GM21526 (cell line): ENCODE data around the gene RSBN1L.
A peak's percentile ranks its signal among the peaks of the same experiment; 100 is the strongest.

ENCODE experiments used
- ATAC-seq: cut with Tn5 transposase; IDR thresholded peaks from one replicate; pipeline ENCODE4 v1.9.1; 2021; ENCODE audit warnings: moderate library complexity; ENCODE audit not compliant: unreplicated experiment, low FRiP score

The RSBN1L gene

GRCh38 chr7:77727936-77728701 is 31.9 kb downstream of the RSBN1L start:
- no peak for ATAC-seq

- ATAC-seq: no peak
These were observed 33.5 kb downstream of the RSBN1L start for GRCh38 chr7:77729574-77730348.

- ATAC-seq: no peak
These were observed 35.5 kb downstream of the RSBN1L start for GRCh38 chr7:77731716-77732115.

DNA sequence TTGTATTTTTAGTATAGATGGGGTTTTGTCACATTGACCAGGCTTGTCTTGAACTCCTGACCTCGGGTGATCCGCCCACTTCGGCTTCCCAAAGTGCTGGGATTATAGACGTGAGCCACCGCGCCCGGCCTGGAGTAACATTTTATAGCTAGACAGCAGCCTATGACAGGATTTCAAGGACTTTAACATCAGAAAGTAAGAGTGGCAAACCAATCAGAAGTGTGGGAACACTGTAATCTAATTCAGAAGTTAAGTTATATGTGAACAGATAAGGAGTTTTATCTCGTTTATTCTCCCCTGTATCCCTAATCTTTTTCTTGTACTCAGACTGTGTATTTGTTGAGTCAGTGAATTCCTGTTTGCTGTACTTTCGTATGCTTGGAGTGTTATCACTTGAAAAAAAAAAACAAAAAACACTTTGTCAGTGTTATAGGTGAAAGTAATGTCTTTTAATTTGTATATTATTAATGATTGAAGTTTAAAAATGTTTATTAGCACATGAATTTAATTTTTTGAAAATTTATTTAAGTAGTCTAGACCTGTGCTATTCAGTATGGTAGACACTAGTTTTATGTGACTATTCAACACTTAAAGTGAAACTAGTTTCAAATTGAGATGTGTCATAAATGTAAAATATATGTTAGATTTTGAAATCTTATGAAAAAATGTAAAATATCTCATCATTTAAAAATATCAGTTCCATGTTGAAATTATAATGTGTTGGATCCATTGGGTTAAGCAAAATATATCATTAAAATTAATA is 38.6 kb downstream of the RSBN1L start:
- ATAC-seq: no peak

DNA sequence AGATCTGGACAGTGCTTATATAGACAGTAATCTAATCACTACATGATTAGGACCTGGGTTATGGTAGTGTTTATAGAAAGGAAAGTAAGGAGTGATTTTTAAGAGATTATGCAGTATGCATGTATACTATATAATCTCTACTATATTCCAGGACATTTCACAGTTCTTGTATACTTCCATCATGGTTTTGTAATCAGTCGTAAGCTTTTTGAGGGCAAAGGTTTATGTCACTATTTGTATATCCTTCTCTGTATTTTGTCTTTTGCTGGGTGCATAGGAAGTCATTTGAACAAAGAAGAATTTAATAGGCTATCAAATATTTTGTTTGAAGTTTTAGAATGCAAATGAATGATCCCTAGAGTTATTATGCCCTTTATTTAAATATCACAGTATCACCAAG is 39.2 kb downstream of the RSBN1L start:
- no peak for ATAC-seq

DNA sequence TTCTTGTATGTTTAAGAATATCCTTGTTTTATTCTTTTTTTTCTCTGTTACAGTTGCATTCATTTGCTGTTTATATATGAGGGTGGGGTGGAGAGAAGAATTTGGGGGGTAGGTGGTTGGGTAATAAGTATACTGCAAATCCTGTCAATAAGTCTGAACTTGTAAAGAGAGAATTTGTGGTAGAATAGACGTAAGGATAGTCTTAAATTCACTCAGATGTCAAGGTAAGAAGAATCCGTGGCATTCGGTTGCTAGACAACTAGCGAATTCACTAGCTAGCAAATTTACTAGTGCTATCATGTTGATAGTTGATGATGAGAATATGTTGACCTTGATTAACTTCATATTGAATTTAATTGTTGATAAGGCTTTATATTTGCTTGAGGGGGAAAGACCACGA is 40.7 kb downstream of the RSBN1L start:
- ATAC-seq: no peak

DNA sequence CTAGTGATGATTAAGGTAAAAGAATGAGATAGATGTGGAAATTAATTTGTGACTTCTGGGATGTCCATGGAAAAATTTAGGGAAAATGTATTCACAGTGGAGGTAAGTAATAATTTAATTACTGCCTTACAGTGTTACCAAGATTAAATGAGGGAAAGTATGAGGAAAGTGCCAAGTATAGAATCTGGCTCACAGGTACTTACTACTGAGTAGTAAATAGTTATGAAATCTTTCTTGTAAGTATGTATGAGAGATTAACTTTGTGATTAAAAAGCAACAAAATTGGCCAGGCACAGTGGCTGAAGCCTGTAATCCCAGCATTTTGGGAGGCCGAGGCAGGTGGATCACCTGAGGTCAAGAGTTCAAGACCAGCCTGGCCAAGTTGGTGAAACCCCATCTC is 42.1 kb downstream of the RSBN1L start:
- no peak for ATAC-seq

DNA sequence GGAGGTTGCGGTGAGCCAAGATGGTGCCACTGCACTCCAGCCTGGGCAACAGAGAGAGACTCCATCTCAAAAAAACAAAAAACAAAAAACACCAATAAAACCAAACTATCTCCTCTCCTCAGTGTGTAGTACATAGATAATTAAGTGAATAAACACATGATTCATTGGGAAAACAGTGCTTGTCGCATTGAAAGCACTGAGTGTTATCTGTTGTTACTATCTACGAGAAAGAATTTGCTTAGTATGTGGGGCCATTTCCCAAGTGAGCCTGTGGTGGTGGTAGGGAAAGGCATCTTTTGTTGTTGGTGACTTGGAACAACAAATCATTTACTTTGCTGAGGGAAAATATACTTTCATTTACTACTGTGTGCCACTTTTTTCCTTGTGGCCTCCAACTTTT is 42.6 kb downstream of the RSBN1L start:
- ATAC-seq: no peak

GRCh38 chr7:77740257-77740656 is 44.0 kb downstream of the RSBN1L start:
- ATAC-seq: no peak

GRCh38 chr7:77743518-77743917 is 47.3 kb downstream of the RSBN1L start:
- ATAC-seq: no peak

DNA sequence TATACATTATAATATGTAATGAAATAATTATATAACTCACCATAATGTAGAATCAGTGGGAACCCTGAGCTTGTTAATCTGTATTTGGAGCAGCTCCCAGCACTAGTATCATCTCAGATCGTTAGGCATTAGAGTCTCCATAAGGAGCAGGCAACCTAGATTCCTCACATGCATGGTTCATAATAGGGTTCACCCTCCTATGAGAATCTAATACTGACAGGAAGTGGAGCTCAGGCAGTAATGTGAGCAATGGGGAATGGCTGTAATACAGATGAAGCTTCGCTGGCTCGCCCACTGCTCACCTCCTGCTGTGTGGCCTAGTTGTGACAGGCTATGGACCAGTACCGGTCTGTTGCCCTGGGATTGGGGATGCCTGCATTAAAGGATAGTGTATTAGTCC is 49.5 kb downstream of the RSBN1L start:
- no peak for ATAC-seq

GRCh38 chr7:77746164-77746823 is 50.0 kb downstream of the RSBN1L start:
- no peak for ATAC-seq

DNA sequence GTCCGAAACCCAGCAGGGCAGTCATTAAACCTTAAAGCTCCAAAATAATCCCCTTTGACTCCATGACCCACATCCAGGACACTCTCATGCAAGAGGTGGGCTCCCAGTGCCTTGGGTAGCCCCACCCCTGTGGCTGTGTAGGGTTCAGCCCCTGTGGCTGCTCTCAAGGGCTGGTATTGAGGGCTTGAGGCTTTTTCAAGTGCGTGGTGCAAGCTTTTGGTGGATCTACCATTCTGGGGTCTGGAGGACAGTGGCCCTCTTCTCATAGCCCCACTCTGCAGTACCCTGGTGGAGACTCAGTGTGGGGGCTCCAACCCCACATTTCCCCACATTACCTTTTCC is 50.5 kb downstream of the RSBN1L start:
- no peak for ATAC-seq

DNA sequence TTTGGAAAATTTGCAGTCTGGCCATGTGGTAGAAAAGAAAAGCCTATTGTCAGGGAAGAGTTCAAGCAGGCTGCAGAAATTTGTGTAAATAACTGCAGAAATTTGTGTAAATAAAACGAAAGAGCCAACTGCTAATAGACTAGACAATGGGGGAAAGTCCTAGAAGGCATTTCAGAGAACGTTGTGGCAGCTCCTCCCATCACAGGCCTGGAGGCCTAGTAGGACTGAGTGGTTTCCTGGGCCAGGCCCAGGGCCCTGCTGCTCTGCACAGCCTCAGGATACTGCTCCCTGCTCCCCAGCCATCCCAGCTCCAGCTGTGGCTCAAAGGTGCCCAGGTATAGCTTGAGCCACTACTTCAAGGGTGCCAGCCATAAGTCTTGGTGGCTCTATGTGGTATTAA is 50.9 kb downstream of the RSBN1L start:
- ATAC-seq: no peak

DNA sequence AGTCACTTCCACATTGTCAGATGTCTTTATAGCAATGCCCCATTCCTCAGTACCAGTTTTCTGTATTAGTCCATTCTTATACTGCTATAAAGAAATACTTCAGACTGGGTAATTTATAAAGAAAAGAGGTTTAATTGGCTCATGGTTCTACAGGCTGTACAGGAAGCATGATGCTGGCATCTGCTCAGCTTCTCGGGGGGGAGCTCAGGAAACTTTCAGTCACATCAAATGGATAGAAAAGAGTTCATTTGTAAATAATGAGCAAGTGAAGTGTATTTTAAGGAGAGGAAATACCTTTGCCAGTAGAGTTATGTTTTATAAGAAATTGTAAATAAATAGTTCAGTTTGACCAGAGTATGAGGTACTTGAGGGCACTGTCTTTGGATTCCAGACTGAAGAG is 51.5 kb downstream of the RSBN1L start:
- ATAC-seq: no peak

- ATAC-seq: no peak
These were observed 55.8 kb downstream of the RSBN1L start for GRCh38 chr7:77752016-77752415.

- ATAC-seq: no peak
These were observed 56.9 kb downstream of the RSBN1L start for GRCh38 chr7:77753173-77753572.

DNA sequence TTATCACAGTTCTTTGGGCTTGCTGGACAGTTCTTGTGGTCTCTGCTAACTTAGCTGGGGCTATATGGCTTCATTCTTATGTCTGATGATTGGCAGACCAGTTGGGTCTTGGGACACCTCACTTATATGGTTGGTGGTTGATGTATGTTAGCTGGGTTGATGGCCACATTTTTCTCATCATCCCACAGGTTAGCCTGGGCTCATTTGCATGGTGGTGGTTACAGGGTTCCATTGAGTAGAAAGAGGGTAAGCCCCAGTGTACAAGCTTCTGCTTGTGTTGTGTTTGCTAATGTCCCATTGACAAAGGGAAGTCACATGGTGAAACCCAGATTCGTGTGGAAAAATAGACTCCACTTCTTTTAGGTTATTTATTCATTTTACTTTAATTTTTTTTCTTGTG is 61.3 kb downstream of the RSBN1L start:
- ATAC-seq: peak; percentile 85

DNA sequence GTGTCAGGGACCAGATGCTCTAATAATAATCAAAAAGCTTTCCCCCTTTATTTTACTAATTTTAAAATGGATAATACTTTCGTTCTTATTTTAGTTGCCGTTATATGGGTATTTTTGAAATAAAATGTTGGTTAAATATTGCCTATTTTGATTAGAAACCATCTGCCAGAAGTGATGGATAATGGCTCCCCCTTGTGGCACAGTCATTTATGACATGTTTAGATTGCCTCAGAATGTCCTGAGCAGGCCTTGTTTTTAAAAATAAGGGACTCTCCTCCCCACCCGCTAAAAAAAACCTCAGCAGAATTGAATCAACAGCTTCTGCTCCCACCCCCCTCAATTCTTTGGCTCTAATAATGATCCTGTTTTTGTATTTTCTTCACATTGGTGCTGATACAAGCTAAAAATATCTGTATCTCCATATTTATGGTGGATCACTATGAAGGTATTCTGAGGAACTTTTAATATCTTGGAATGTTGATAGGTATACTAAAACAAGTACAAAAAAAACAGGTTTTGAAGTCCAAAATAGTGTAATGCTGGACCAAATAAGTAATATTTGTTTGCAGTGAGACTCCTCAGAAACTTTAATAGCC is 63.1 kb downstream of the RSBN1L start:
- no peak for ATAC-seq

DNA sequence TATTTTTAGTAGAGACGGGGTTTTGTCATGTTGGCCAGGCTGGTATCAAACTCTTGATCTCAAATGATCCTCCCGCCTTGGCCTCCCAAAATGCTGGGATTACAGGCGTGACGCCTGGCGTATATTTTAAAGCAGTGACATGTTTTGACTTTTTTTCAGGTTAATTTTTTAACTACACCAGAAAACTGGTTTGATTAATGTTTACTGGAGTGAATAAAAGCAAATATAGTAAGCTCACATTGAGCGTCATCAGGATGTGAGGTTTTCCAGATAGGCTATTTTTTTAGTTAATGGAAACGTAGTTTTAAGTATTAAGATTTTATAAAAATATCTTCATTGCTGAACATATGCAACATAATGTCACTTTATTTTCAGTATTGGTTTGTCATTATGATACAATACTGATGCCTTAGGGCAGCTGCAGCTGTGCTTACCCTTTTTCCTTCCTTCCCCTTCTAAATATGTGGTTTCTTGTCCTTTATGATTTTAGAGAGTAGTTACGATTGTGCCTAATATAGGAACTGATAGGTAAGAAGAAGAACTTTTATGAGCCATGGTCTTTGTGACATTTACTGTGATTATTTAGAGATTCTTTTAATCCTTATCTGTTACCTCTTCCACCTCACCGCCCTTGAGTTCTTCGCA is 64.7 kb downstream of the RSBN1L start:
- no peak for ATAC-seq
